Thoracic aorta (tissue), 2 donors: ENCODE measurements around the gene LRRC73. TPM values are rescaled to one million over a fixed set of nuclear protein-coding genes. Genes with fewer than 3 reads are reported as not detected.
"Not testable (repeated sequence)": the region's sequence is repeated elsewhere in the genome, so short reads cannot be mapped to it uniquely, and the experiment has no call there.

Source experiments
- ATAC-seq: fragments of 150-250 bp; one replicate; pipeline ENCODE4 v1.8.0; 2017; ENCODE audit warnings: low read depth; ENCODE audit not compliant: insufficient number of reproducible peaks, low FRiP score
- DNase-seq: peaks from one replicate; pipeline ENCODE4 v3.0.0-alpha.2; 2020; ENCODE audit warnings: low spot score
- H3K27ac ChIP-seq, 2 donors: fragments of 200-600 bp; sonication (generic); 1 replicate in 1 of 2; 2 replicates in 1 of 2; pipeline ENCODE4 v1.5.1; 2016; ENCODE audit warnings: mild to moderate bottlenecking in 2 of 2, moderate library complexity in 2 of 2
- H3K27me3 ChIP-seq: fragments of 200-600 bp; sonication (generic); replicated peaks from 2 replicates; pipeline ENCODE4 v1.6.0; 2016; ENCODE audit warnings: mild to moderate bottlenecking; ENCODE audit not compliant: insufficient read depth
- H3K36me3 ChIP-seq: fragments of 200-600 bp; sonication (generic); one replicate; pipeline ENCODE4 v1.5.1; 2016
- H3K4me1 ChIP-seq, 2 donors: fragments of 200-600 bp; sonication (generic); 1 replicate in 1 of 2; 2 replicates in 1 of 2; pipeline versions ENCODE4 v1.5.1 to v1.6.0; 2016; ENCODE audit warnings: low read depth in 2 of 2, mild to moderate bottlenecking in 1 of 2; ENCODE audit not compliant: control insufficient read depth in 1 of 2
- H3K4me3 ChIP-seq: fragments of 200-600 bp; sonication (generic); 2 replicates; pipeline ENCODE4 v1.5.1; 2016; ENCODE audit warnings: mild to moderate bottlenecking
- H3K9me3 ChIP-seq: fragments of 200-600 bp; sonication (generic); 2 replicates; pipeline ENCODE4 v1.5.1; 2016
- total RNA-seq, 2 donors: library from RNA; depleted of rRNA; stranded (reverse); fragments of >200 nt; gene quantifications; one replicate each; pipeline versions ENCODE4 v1.1.0 to v1.2.3, GENCODE V29; 2016
- TF ChIP-seq, protein P1 (sequence below): fragments of 200-600 bp; sonication (generic); IDR thresholded peaks from one replicate; pipeline ENCODE4 v1.5.1; 2019; ENCODE audit warnings: antibody characterized with exemption

The LRRC73 gene
- total RNA-seq, 2 donors from 2014 or later: 0.54 to 0.63 TPM

DNA sequence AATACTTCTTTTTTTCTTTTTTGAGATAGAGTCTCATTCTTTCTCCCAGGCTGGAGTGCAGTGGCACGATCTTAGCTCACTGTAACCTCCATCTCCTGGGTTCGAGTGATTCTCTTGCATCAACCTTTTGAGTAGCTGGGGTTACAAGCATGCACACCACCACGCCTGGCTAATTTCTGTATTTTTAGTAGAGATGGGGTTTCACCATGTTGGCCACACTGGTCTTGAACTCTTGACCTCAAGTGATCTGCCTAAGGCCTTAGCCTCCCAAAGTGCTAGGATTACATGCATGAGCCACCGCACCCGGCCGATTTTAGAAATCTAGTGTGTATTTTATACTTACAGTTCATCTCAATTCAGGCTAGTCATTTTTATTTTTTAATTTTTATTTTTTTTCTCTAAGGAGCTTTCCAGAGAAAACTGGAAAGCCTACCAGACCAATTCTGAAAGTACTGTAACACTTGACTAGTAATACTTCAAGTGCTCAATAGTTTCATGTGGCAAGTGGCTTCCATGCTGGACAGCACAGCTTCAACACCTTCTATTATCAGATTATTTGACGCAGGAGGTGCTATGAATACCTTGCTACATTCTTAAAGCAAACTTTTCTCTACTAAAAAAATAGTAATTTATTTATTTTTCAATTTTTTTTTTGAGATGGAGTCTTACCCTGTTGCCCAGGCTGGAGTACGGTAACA is 31.8 kb upstream of the LRRC73 start:
- H3K4me3 ChIP-seq: no peak overlapping the region
- TF ChIP-seq, protein P1, sequence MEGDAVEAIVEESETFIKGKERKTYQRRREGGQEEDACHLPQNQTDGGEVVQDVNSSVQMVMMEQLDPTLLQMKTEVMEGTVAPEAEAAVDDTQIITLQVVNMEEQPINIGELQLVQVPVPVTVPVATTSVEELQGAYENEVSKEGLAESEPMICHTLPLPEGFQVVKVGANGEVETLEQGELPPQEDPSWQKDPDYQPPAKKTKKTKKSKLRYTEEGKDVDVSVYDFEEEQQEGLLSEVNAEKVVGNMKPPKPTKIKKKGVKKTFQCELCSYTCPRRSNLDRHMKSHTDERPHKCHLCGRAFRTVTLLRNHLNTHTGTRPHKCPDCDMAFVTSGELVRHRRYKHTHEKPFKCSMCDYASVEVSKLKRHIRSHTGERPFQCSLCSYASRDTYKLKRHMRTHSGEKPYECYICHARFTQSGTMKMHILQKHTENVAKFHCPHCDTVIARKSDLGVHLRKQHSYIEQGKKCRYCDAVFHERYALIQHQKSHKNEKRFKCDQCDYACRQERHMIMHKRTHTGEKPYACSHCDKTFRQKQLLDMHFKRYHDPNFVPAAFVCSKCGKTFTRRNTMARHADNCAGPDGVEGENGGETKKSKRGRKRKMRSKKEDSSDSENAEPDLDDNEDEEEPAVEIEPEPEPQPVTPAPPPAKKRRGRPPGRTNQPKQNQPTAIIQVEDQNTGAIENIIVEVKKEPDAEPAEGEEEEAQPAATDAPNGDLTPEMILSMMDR: no peak
- H3K4me1 ChIP-seq: no peaks in the 10 kb centered on the region
- DNase-seq (no peak), ATAC-seq (no peak)
- H3K27ac ChIP-seq: no peak overlapping the region
- H3K36me3 ChIP-seq: peaks cover 27% of the 10 kb centered on the region
- H3K27me3 ChIP-seq: no peaks in the 10 kb centered on the region
- no peaks in the 10 kb centered on the region for H3K9me3 ChIP-seq

DNA sequence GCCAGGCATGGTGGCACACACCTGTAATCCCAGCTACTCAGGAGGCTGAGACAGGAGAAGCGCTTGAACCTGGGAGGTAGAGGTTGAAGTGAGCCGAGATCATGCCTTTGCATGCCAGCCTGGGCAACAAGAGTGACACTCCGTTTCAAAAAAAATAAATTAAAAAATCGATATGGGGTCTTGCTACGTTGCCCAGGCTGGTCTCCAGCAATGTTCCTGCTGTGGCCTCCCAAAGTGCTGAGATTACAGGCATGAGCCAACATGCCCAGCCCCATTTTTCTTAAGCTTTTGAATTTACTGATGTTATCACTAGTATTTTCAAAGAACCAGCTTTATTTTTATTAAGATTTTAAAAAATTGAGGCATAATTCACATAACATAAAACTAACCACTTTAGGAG is 30.4 kb upstream of the LRRC73 start:
- Histone ChIP-seq H3K27ac (no peak overlapping the region), H3K4me3 (no peak overlapping the region), H3K36me3 (peaks cover 24% of the 10 kb centered on the region), H3K9me3 (no peaks in the 10 kb centered on the region), H3K4me1 (no peaks in the 10 kb centered on the region), H3K27me3 (no peaks in the 10 kb centered on the region)
- ATAC-seq: no peak
- DNase-seq: no peak
- TF ChIP-seq, protein P1: no peak

DNA sequence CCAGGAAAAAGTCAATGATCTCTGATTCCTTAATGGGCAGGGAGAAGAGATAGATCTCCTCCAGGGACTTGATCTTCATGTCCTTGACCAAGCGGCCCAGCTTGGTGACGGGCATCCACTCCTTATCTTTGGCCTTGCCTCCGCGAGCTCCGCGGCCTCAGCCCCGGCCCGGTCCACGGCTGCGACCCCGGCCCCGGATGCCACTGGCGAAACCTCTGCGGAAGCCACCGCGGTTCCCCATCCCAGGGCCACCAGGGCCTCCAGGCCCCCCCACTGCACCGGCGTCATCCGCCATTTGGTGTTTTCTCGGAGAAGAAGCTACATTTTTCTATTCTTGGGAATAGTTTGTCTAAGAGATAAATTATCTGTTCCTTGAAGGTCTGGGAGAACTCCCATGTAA is 29.3 kb upstream of the LRRC73 start:
- H3K4me3 ChIP-seq, H3K27ac ChIP-seq, DNase-seq, H3K4me1 ChIP-seq, H3K27me3 ChIP-seq, H3K9me3 ChIP-seq, ATAC-seq: not testable (repeated sequence)
- peaks cover 24% of the 10 kb centered on the region for H3K36me3 ChIP-seq

DNA sequence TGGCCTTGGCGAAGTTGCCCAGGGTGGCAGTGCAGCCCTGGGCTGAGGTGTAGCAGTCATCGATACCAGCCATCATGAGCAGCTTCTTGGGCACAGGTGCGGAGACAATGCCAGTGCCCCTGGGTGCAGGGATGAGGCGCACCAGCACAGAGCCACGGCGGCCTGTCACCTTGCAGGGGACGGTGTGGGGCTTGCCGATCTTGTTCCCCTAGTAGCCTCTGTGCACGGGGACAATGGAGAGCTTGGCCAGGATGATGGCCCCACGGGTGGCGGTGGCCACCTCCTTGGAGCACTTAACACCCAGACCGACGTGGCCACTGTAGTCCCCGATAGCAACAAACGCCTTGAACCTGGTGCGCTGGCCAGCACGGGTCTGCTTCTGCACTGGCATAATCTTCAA is 28.8 kb upstream of the LRRC73 start:
- not testable (repeated sequence) for H3K27ac ChIP-seq, H3K4me1 ChIP-seq, H3K9me3 ChIP-seq, H3K4me3 ChIP-seq, ATAC-seq, DNase-seq, H3K27me3 ChIP-seq
- H3K36me3 ChIP-seq: peaks cover 23% of the 10 kb centered on the region

DNA sequence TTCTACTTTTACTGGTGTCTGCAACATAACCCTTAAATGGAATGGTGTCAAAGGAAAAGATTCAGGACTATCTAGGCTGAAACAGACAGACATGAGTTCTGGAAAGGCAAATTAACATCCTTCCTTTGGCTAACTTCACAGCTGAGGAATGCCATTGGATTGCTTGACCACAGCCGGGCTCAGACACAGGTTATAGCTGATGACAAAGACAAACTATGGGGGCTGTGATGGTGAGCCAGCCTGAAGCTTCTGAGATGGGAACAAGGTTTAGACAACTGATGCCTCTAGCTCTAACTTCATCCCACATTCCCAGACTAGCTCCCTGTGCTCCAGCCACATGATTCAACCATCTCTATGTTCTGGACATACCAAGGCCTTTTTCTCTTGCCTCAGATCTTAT is 22.1 kb upstream of the LRRC73 start:
- H3K9me3 ChIP-seq: no peaks in the 10 kb centered on the region
- no peak overlapping the region for H3K4me3 ChIP-seq
- no peaks in the 10 kb centered on the region for H3K4me1 ChIP-seq
- DNase-seq (no peak), ATAC-seq (no peak)
- TF ChIP-seq, protein P1: no peak
- no peaks in the 10 kb centered on the region for H3K27me3 ChIP-seq
- H3K27ac ChIP-seq: no peak overlapping the region
- peaks cover 37% of the 10 kb centered on the region for H3K36me3 ChIP-seq

DNA sequence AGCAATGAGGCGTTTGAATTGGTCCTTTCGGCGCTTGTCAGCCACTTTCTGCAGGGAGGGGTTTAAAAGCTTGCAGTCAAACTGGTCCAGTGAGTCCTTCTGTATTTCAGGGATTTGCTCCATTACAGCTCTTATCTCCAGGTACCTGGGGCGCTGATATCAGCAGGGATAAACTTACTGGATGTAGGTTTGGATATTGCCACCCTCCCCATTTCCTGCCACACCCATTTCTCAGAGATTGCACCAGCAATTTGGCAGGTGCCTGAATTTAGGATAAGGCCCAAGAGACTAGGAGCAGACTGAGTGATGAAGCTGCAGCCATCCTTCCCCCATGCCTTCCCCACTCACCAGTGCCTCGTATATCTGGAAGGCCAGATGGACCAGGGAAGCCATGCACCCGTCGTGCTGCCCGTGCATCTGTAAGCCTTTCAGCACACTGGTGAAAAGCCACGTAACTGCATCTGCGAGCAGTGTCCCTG is 14.4 kb upstream of the LRRC73 start:
- Histone ChIP-seq H3K4me3 (no peak overlapping the region), H3K36me3 (peaks cover 69% of the 10 kb centered on the region), H3K27ac (no peak overlapping the region), H3K4me1 (no peaks in the 10 kb centered on the region), H3K27me3 (no peaks in the 10 kb centered on the region), H3K9me3 (no peaks in the 10 kb centered on the region)
- ATAC-seq (no peak), DNase-seq (no peak)
- TF ChIP-seq, protein P1: no peak
